GM19193 (cell line): ENCODE results near the gene APBA2.

Source experiments
- POLR2A ChIP-seq: IDR thresholded peaks from 4 replicates; pipeline ENCODE4 v1.6.1; 2011; ENCODE audit not compliant: insufficient read depth, insufficient read length; ENCODE audit errors: extremely low read depth

APBA2 gene

GRCh38 chr15:28979208-28979841, 93.6 kb downstream of the APBA2 start:
- no peak for TF ChIP-seq POLR2A

DNA sequence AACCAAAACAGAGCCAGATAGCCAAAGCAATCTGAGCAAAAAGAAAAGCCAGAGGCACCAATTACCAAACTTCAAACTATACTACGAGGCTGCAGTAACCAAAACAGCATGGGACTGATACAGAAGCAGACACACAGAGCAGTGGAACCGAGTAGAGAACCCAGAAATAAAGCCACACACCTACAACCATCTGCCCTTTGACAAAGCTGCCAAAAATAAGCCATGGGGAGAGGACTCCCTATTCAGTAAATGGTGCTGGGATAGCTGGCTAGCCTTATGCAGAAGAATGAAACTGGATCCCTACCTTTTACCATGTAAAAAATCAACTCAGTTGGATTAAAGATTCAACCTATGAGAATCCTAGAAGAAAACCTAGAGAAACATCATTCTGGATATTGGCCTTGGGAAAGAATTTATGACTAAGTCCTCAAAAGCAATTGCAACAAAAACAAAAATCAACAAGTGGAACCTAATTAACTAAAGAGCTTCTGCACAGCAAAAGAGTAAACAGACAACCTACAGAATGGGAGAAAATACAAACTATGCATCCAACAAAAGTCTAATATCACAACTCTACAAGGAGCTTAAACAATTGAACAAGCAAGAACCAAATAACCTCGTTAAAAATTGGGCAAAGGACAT, 95.1 kb downstream of the APBA2 start:
- no peak for TF ChIP-seq POLR2A

- TF ChIP-seq POLR2A: no peak
These were observed 95.6 kb downstream of the APBA2 start for GRCh38 chr15:28981351-28981720.

DNA sequence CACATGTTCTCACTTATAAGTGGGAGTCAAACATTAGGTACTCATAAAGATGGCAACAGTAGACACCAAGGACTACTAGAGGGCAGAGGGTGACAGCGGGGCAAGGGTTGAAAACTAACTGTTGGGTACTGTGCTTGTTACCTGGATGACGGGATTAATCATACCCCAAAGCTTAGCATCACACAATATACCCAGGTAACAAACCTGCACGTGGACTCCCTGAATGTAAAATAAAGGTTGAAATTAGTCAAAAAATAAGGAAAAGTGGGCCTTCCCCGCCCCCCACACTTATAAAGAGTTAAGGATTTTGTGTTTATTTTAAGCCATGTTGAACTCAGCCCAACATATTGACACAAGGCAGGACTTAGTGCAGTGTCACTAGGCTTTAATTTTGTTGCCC, 96.1 kb downstream of the APBA2 start:
- no peak for TF ChIP-seq POLR2A

DNA sequence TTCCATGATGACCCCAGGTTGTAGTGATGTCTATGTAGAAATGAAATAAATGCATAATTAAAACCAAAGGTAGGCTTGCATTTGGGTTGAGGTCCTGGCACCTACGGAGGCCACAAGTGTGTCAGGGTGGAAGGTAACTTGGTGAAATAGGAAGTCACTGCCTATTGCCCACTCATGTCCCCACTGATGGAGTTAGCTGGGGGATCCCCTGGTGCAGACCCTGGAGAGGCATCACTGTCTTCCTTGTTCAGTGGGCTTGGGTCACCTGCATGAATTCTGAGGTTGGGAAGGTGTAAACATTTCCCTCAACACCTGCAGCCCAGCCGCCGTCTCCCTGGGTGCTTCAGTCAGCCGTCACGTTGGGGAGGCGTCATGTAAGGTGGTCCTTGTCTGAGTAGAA, 97.1 kb downstream of the APBA2 start:
- no peak for TF ChIP-seq POLR2A

- TF ChIP-seq POLR2A: no peak
These were observed 97.9 kb downstream of the APBA2 start for GRCh38 chr15:28983432-28984311.

DNA sequence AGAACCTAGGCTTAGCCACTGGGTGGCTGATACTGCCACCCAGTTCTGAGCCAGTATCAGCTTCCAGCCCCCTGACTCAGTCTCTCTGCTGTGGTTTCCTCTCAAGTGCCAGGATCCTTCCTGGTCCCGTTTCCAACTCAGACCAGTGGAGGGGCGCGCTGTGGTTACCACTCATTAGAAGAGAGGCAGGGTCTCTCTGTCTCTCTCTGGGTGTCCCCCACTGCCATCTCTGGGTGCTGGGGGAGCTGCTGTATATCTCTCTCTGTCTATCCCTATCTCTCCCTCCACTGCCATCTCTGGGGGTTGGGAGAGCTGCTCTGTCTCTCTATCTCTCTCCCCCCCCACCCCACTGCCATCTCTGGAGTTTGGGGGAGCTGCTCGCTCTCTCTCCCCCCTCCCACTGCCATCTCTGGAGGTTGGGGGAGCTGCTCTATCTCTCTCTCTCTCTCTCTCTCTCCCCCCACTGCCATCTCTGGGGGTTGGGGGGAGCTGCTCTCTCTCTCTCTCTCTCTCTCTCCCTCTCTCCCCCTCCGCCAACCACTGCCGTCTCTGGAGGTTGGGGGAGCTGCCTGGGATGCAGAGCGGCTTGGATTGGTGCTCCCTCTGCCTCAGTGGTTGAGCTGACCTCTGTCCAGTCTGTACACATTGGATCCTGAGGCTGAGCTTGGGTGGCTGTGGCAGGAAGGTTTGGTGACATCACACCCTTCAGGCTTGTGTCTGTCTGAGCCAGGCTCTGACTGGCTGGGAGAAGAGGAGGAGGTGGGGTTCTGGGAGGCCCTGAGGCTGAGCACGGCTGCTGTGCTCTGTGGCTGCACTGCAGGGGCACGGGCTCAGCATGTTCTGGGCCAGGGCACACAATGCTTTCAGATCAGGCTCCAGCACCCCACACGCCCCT, 98.9 kb downstream of the APBA2 start:
- TF ChIP-seq POLR2A: no peak

- TF ChIP-seq POLR2A: no peak
These were observed 99.5 kb downstream of the APBA2 start for GRCh38 chr15:28985316-28985645.

DNA sequence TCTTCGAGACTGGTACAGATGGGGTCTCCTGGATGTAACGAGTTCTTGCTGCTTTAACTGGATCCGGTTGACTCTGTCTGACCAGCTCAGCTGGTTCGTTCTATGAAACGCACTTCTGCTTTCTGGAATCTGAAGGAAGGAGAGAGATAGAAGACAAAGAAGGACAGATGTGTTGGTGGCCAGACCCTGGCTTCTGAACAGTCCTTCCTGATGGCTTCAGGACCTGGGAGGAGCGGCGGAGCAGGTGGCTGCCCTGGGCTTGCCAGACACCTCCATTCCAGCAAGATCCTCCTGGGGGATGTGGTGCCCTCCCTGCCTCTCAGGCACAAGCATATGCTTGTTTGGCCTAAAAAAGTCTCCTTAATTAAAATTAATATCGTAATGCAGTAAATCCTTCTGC, 99.9 kb downstream of the APBA2 start:
- TF ChIP-seq POLR2A: no peak

DNA sequence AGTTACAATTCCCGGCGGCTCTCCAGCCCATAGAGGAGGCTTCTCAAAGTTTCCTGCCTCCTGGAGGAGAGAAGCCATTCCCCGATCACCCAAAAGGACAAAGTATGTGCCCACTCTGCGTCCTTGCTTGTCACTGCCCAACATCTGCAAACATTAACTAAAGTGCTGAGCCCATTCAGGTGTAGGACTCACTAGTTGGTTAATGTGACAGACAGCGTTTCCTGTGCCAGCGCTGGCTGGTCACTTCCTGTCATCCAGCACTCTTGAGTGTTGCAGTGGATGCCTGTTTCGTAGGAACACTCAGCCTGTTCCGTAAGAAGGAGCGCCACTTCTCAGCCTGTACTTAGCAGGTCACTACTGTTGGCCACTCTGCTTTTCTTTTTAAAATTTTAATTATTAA, 100.3 kb downstream of the APBA2 start:
- TF ChIP-seq POLR2A: no peak

DNA sequence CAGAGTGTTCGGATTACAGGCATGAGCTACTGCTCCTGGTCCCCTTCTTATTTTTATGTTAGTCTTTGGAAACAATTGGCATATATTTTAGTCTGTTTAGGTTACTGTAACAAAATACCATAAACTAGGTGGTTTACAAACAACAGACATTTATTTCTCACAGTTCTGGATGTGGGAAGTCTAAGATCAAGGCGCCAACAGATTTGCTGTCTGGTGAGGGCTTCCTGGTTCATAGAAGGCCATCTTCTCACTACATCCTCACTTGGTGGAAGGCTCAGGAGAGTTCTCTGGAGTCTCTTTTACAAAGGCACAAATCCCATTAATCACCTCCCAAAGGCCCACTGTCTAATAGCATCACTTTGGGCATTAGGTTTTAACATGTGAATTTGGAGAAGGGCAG, 101.0 kb downstream of the APBA2 start:
- TF ChIP-seq POLR2A: no peak

DNA sequence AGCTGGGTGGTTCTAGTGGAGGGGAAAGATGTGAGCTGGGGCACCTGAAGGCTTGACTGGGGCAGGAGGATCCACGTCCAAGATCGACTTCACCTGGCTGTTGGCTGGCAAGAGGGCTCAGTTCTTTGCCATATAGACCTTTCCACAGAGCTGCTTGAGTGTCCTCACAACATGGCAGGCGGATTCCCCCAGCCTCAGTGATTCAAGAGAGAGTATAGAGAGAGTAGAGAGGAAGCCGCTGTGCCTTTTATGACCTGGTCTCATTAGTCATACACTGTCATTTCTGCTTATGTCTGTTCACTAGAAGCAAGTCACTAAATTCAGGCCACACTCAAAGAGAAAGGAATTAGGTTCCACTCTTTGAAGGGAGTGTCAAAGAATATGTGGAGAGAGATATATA, 101.6 kb downstream of the APBA2 start:
- no peak for TF ChIP-seq POLR2A

DNA sequence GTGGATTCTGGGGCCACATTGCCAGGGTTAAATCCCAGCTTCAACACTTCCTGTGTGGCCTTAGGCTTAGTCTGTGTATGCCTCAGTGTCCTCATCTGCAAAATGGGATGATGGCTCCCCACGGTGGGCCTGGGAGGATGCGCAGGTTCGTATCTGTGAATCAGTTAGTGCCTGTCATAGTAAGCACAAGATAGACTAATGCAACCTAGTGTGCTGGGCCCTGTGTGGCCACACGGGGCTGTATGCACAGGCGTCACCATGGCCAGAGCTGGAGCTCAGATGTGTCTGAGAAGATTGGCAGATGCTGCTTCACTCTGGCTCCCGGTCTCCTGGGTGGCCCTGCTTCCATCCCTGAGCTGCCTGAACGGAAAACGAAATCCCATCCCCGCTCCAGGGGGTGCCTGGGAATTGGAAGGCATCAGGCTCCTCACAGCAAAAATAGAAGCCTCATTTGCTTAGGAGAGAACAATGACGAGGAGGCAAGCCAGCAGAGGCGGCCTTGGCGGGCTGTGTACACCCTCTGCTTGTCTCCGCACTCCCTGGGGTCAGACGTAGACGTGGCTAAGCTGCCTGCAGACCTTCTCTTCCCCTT, 103.6 kb downstream of the APBA2 start:
- TF ChIP-seq POLR2A: no peak

- TF ChIP-seq POLR2A: no peak
These were observed 104.1 kb downstream of the APBA2 start for GRCh38 chr15:28989896-28990295.

DNA sequence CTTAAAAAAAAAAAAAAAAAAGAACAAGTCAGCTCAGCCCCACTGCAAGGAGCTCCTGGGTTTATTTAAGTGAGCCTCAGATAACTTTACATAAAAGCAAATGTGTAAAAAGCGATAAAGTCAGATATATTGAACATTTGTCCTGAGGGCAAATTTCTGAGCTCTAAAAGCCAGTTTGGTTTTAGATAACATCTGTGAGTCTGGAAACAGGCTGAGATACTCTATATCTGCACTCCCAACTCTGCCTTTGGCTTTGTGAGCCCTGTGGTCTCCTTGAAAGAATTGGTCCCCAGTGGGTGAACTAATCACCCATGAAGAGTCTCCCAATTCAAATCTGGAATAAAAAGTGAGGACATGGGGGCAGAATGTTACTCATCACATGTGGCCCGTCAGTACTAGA, 104.6 kb downstream of the APBA2 start:
- no peak for TF ChIP-seq POLR2A
